ENCODE data around the gene ATXN1.

The ATXN1 gene

DNA sequence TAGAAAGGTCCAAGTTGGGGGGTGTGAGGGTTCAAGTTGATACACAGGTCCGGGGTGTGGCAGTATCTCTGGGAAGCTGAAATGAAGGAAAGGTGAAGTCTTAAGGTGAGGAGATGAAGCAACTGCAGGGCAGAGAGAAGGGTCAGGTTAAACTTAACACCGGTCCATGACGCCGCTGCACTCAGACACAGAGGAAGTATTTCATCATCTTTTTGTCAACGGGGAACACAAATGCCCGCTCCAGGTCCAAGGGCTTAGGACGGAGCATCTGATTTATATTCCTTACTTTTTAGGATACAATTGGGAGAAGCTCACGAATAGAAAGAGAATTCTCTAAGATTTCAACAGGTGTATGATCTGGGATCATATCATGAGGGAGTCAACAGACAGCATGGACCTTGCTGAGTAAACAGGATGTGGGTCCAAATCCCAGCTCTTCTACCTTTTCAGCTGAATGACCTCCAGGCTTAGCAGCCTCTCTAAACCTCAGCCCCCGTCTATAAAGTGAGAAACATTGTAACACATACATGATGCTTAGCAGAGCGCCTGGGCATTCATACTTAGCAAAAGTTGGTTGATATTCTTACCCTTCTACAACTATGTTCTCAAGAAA lies 197.5 kb downstream of the ATXN1 start:
- TF ChIP-seq POLR2AphosphoS5 (IDR thresholded peaks at IDR 0.05; ENCODE audit: low read depth) (no peak), GABPA (IDR thresholded peaks at IDR 0.05; ENCODE audit: low read depth) (no peak), SPI1 (IDR thresholded peaks at IDR 0.05; ENCODE audit: borderline replicate concordance, low read depth) (no peak)
- TF ChIP-seq, protein P1, sequence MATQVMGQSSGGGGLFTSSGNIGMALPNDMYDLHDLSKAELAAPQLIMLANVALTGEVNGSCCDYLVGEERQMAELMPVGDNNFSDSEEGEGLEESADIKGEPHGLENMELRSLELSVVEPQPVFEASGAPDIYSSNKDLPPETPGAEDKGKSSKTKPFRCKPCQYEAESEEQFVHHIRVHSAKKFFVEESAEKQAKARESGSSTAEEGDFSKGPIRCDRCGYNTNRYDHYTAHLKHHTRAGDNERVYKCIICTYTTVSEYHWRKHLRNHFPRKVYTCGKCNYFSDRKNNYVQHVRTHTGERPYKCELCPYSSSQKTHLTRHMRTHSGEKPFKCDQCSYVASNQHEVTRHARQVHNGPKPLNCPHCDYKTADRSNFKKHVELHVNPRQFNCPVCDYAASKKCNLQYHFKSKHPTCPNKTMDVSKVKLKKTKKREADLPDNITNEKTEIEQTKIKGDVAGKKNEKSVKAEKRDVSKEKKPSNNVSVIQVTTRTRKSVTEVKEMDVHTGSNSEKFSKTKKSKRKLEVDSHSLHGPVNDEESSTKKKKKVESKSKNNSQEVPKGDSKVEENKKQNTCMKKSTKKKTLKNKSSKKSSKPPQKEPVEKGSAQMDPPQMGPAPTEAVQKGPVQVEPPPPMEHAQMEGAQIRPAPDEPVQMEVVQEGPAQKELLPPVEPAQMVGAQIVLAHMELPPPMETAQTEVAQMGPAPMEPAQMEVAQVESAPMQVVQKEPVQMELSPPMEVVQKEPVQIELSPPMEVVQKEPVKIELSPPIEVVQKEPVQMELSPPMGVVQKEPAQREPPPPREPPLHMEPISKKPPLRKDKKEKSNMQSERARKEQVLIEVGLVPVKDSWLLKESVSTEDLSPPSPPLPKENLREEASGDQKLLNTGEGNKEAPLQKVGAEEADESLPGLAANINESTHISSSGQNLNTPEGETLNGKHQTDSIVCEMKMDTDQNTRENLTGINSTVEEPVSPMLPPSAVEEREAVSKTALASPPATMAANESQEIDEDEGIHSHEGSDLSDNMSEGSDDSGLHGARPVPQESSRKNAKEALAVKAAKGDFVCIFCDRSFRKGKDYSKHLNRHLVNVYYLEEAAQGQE (IDR thresholded peaks at IDR 0.05; ENCODE audit: insufficient replicate concordance, low read depth) = no peak
- TF ChIP-seq, protein P2, sequence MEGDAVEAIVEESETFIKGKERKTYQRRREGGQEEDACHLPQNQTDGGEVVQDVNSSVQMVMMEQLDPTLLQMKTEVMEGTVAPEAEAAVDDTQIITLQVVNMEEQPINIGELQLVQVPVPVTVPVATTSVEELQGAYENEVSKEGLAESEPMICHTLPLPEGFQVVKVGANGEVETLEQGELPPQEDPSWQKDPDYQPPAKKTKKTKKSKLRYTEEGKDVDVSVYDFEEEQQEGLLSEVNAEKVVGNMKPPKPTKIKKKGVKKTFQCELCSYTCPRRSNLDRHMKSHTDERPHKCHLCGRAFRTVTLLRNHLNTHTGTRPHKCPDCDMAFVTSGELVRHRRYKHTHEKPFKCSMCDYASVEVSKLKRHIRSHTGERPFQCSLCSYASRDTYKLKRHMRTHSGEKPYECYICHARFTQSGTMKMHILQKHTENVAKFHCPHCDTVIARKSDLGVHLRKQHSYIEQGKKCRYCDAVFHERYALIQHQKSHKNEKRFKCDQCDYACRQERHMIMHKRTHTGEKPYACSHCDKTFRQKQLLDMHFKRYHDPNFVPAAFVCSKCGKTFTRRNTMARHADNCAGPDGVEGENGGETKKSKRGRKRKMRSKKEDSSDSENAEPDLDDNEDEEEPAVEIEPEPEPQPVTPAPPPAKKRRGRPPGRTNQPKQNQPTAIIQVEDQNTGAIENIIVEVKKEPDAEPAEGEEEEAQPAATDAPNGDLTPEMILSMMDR (IDR thresholded peaks at IDR 0.05; ENCODE audit: insufficient read depth, low read length) = no peak
- H3K4me3 ChIP-seq (replicated peaks; ENCODE audit: insufficient read depth, low read length) = no peak overlapping the region
- DNase-seq (ENCODE audit: low read depth in 1 of 2, low spot score in 1 of 2) = no peak
- no peak overlapping the region for H3K27ac ChIP-seq (replicated peaks)
- no peaks in the 10 kb centered on the region for H3K27me3 ChIP-seq (ENCODE audit: insufficient read depth, poor library complexity, severe bottlenecking)

DNA sequence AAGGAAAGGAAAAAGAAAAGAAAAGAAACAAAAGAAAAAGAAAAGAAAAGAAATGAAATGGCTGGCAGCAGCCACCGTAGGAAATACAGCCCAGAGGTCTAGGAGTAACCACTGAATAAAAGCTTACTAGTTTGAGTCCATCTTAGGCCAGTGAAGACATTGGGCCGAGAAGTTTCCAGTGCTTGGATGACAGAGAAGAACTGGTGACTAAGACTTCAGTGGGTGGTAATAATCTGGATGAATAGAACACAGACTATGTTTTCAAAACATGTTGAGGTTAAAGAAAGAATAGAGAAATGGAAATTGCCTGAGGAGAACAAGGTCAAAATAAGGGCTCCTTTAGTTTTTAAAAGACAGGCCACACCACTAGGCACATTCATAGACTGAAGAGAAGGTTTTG lies 198.8 kb downstream of the ATXN1 start:
- H3K27me3 ChIP-seq (ENCODE audit: insufficient read depth, poor library complexity, severe bottlenecking) = no peaks in the 10 kb centered on the region
- DNase-seq (ENCODE audit: low read depth in 1 of 2, low spot score in 1 of 2) = no peak
- H3K27ac ChIP-seq (replicated peaks) = no peak overlapping the region
- no peak overlapping the region for H3K4me3 ChIP-seq (replicated peaks; ENCODE audit: insufficient read depth, low read length)
- no peak for TF ChIP-seq SPI1 (IDR thresholded peaks at IDR 0.05; ENCODE audit: borderline replicate concordance, low read depth)
- no peak for TF ChIP-seq POLR2AphosphoS5 (IDR thresholded peaks at IDR 0.05; ENCODE audit: low read depth)
- TF ChIP-seq, protein P1 (IDR thresholded peaks at IDR 0.05; ENCODE audit: insufficient replicate concordance, low read depth) = no peak
- TF ChIP-seq, protein P2 (IDR thresholded peaks at IDR 0.05; ENCODE audit: insufficient read depth, low read length) = no peak
- no peak for TF ChIP-seq GABPA (IDR thresholded peaks at IDR 0.05; ENCODE audit: low read depth)

DNA sequence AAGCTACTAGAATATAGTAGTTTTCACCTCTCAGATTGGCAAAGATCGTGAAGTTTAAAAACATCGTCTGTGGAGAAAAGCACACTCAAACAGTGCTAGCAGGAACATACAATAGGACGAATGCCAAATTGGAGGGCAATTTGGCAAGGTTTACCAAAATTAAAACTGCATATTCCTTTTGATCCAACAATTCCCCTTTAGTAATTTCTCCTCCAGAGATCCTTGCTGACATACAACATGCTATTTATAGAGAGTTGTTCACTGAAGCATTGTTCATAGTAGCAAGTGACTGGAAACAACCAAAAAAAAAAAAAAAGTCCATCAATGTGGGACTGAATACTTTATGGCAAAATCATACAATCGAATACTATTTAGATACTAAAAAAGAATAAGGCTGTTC lies 202.2 kb downstream of the ATXN1 start:
- no peak overlapping the region for H3K4me3 ChIP-seq (replicated peaks; ENCODE audit: insufficient read depth, low read length)
- no peaks in the 10 kb centered on the region for H3K27me3 ChIP-seq (ENCODE audit: insufficient read depth, poor library complexity, severe bottlenecking)
- TF ChIP-seq GABPA (IDR thresholded peaks at IDR 0.05; ENCODE audit: low read depth) = no peak
- TF ChIP-seq, protein P2 (IDR thresholded peaks at IDR 0.05; ENCODE audit: insufficient read depth, low read length) = no peak
- no peak for TF ChIP-seq POLR2AphosphoS5 (IDR thresholded peaks at IDR 0.05; ENCODE audit: low read depth)
- no peak for TF ChIP-seq SPI1 (IDR thresholded peaks at IDR 0.05; ENCODE audit: borderline replicate concordance, low read depth)
- TF ChIP-seq, protein P1 (IDR thresholded peaks at IDR 0.05; ENCODE audit: insufficient replicate concordance, low read depth) = no peak
- no peak for DNase-seq (ENCODE audit: low read depth in 1 of 2, low spot score in 1 of 2)
- H3K27ac ChIP-seq (replicated peaks) = no peak overlapping the region

All from HL-60 (cell line).